ENCODE results near the gene NCBP1.
A peak's percentile ranks its signal among the peaks of the same experiment; 100 is the strongest.
"Not testable (repeated sequence)": the region's sequence is repeated elsewhere in the genome, so short reads cannot be mapped to it uniquely, and the experiment has no call there.

Gene NCBP1

GRCh38 chr9:97632985-97633858 lies at the start of gene NCBP1, which contains the start of gene TSTD2:
Gene NCBP1 (plus strand): TSS chr9:97633821. CDS start chr9:97633882, 61 bp downstream.
Gene TSTD2 (minus strand): TSS chr9:97633368. CDS start chr9:97627562, 5,806 bp downstream.
- H3K36me3 ChIP-seq (replicated peaks): no peaks in the 10 kb centered on the region
- H3K9me3 ChIP-seq: no peaks in the 10 kb centered on the region
- in situ Hi-C loops (cut with MboI; ENCODE audit: low sequenced_read_pairs): no loop called here
- peak within 1 kb of the TSS; percentile 86 for H3K4me3 ChIP-seq
- DNase-seq (ENCODE audit: low spot score in 2 of 2): peak; percentile 96
- no peaks in the 10 kb centered on the region for H3K27me3 ChIP-seq (ENCODE audit: low read depth)
- peaks cover 15% of the 10 kb centered on the region for H3K4me1 ChIP-seq

GRCh38 chr9:97584778-97585177 lies 48.8 kb upstream of the NCBP1 start:
- H3K4me3 ChIP-seq; H3K4me1 ChIP-seq; H3K27me3 ChIP-seq (ENCODE audit: low read depth); H3K36me3 ChIP-seq (replicated peaks); H3K9me3 ChIP-seq; in situ Hi-C loops (cut with MboI; ENCODE audit: low sequenced_read_pairs); DNase-seq (ENCODE audit: low spot score in 2 of 2): not testable (repeated sequence)

GRCh38 chr9:97586909-97587308 lies 46.7 kb upstream of the NCBP1 start:
- in situ Hi-C loops (cut with MboI; ENCODE audit: low sequenced_read_pairs); DNase-seq (ENCODE audit: low spot score in 2 of 2); H3K9me3 ChIP-seq; H3K4me3 ChIP-seq; H3K36me3 ChIP-seq (replicated peaks); H3K4me1 ChIP-seq; H3K27me3 ChIP-seq (ENCODE audit: low read depth): not testable (repeated sequence)

GRCh38 chr9:97591535-97591934 lies 42.1 kb upstream of the NCBP1 start:
- no peaks in the 10 kb centered on the region for H3K4me1 ChIP-seq
- H3K4me3 ChIP-seq: no peak overlapping the region
- H3K27me3 ChIP-seq (ENCODE audit: low read depth): 0 out of 2 replicates have a peak, but pooled peaks cover 2% of the 10 kb centered on the region
- no peaks in the 10 kb centered on the region for H3K36me3 ChIP-seq (replicated peaks)
- no peaks in the 10 kb centered on the region for H3K9me3 ChIP-seq
- in situ Hi-C loops (cut with MboI; ENCODE audit: low sequenced_read_pairs): no loop called here
- DNase-seq (ENCODE audit: low spot score in 2 of 2): no peak

GRCh38 chr9:97592126-97592525 lies 41.5 kb upstream of the NCBP1 start:
- in situ Hi-C loops (cut with MboI; ENCODE audit: low sequenced_read_pairs): no loop called here
- Histone ChIP-seq H3K36me3 (replicated peaks) (no peaks in the 10 kb centered on the region), H3K9me3 (no peaks in the 10 kb centered on the region), H3K4me1 (no peaks in the 10 kb centered on the region), H3K27me3 (ENCODE audit: low read depth) (0 out of 2 replicates have a peak, but pooled peaks cover 2% of the 10 kb centered on the region), H3K4me3 (no peak overlapping the region)
- no peak for DNase-seq (ENCODE audit: low spot score in 2 of 2)

- no peaks in the 10 kb centered on the region for H3K9me3 ChIP-seq
- H3K4me3 ChIP-seq: no peak overlapping the region
- no peaks in the 10 kb centered on the region for H3K36me3 ChIP-seq (replicated peaks)
- no peaks in the 10 kb centered on the region for H3K4me1 ChIP-seq
- H3K27me3 ChIP-seq (ENCODE audit: low read depth): 0 out of 2 replicates have a peak, but pooled peaks cover 2% of the 10 kb centered on the region
- no peak for DNase-seq (ENCODE audit: low spot score in 2 of 2)
- in situ Hi-C loops (cut with MboI; ENCODE audit: low sequenced_read_pairs): no loop called here
These were observed 39.7 kb upstream of the NCBP1 start for GRCh38 chr9:97593960-97594359.

- Histone ChIP-seq H3K4me1 (no peaks in the 10 kb centered on the region), H3K4me3 (no peak overlapping the region), H3K36me3 (replicated peaks) (no peaks in the 10 kb centered on the region), H3K9me3 (no peaks in the 10 kb centered on the region), H3K27me3 (ENCODE audit: low read depth) (0 out of 2 replicates have a peak, but pooled peaks cover 2% of the 10 kb centered on the region)
- in situ Hi-C loops (cut with MboI; ENCODE audit: low sequenced_read_pairs): no loop called here
- no peak for DNase-seq (ENCODE audit: low spot score in 2 of 2)
These were observed 39.2 kb upstream of the NCBP1 start for GRCh38 chr9:97594381-97594921.

- Histone ChIP-seq H3K9me3 (no peaks in the 10 kb centered on the region), H3K27me3 (ENCODE audit: low read depth) (0 out of 2 replicates have a peak, but pooled peaks cover 2% of the 10 kb centered on the region), H3K4me3 (no peak overlapping the region), H3K4me1 (no peaks in the 10 kb centered on the region), H3K36me3 (replicated peaks) (peaks cover 12% of the 10 kb centered on the region)
- in situ Hi-C loops (cut with MboI; ENCODE audit: low sequenced_read_pairs): no loop called here
- no peak for DNase-seq (ENCODE audit: low spot score in 2 of 2)
These were observed 36.7 kb upstream of the NCBP1 start for GRCh38 chr9:97596906-97597305.

- Histone ChIP-seq H3K4me3 (no peak overlapping the region), H3K36me3 (replicated peaks) (peaks cover 25% of the 10 kb centered on the region), H3K4me1 (no peaks in the 10 kb centered on the region), H3K27me3 (ENCODE audit: low read depth) (no peaks in the 10 kb centered on the region), H3K9me3 (no peaks in the 10 kb centered on the region)
- in situ Hi-C loops (cut with MboI; ENCODE audit: low sequenced_read_pairs): no loop called here
- peak; percentile 77 to 83 for DNase-seq (ENCODE audit: low spot score in 2 of 2)
These were observed 34.9 kb upstream of the NCBP1 start for GRCh38 chr9:97598461-97599288.

GRCh38 chr9:97599314-97599846 lies 34.2 kb upstream of the NCBP1 start:
- in situ Hi-C loops (cut with MboI; ENCODE audit: low sequenced_read_pairs): no loop called here
- no peaks in the 10 kb centered on the region for H3K4me1 ChIP-seq
- peaks cover 30% of the 10 kb centered on the region for H3K36me3 ChIP-seq (replicated peaks)
- H3K9me3 ChIP-seq: no peaks in the 10 kb centered on the region
- no peaks in the 10 kb centered on the region for H3K27me3 ChIP-seq (ENCODE audit: low read depth)
- no peak for DNase-seq (ENCODE audit: low spot score in 2 of 2)
- no peak overlapping the region for H3K4me3 ChIP-seq

GRCh38 chr9:97600531-97601227 lies 32.9 kb upstream of the NCBP1 start:
- H3K9me3 ChIP-seq: no peaks in the 10 kb centered on the region
- no peak for DNase-seq (ENCODE audit: low spot score in 2 of 2)
- H3K4me3 ChIP-seq: no peak overlapping the region
- no peaks in the 10 kb centered on the region for H3K4me1 ChIP-seq
- H3K36me3 ChIP-seq (replicated peaks): peaks cover 41% of the 10 kb centered on the region
- H3K27me3 ChIP-seq (ENCODE audit: low read depth): no peaks in the 10 kb centered on the region
- in situ Hi-C loops (cut with MboI; ENCODE audit: low sequenced_read_pairs): loop anchor here (10.0 kb wide), 2 partner anchors 206 to 746 kb away; partner anchors contain the start of gene ZNF782

- Histone ChIP-seq H3K9me3 (no peaks in the 10 kb centered on the region), H3K27me3 (ENCODE audit: low read depth) (no peaks in the 10 kb centered on the region), H3K36me3 (replicated peaks) (peaks cover 47% of the 10 kb centered on the region), H3K4me1 (no peaks in the 10 kb centered on the region), H3K4me3 (no peak overlapping the region)
- in situ Hi-C loops (cut with MboI; ENCODE audit: low sequenced_read_pairs): loop anchor here (10.0 kb wide), 2 partner anchors 207 to 747 kb away; partner anchors contain the start of gene ZNF782
- no peak for DNase-seq (ENCODE audit: low spot score in 2 of 2)
These were observed 32.3 kb upstream of the NCBP1 start for GRCh38 chr9:97601228-97601898.
